Testis (tissue), 2 donors: ENCODE results near the gene LENEP.

Experiments
- CTCF ChIP-seq, 3 experiments: fragments of 450-650 bp in 2 of 3; fragments of 200-600 bp in 1 of 3; sonication (generic) in 1 of 3; IDR thresholded peaks; one replicate each; pipeline ENCODE4 v1.5.1; 2016 to 2019; ENCODE audit warnings: antibody characterized with exemption in 3 of 3, mild to moderate bottlenecking in 2 of 3, moderate library complexity in 1 of 3
- POLR2A ChIP-seq: fragments of 450-650 bp; IDR thresholded peaks from one replicate; pipeline ENCODE4 v1.6.1; 2017; ENCODE audit warnings: antibody characterized with exemption, mild to moderate bottlenecking, moderate library complexity

- TF ChIP-seq POLR2A (no peak), CTCF (IDR thresholded peaks at IDR 0.05) (no peak)
Observed at GRCh38 chr1:154966111-154966510, 27.3 kb upstream of the LENEP start.
